Bronchial epithelial cell (primary cell): ENCODE measurements around the gene ZNRF3. TPM values are rescaled to one million over a fixed set of nuclear protein-coding genes. Genes with fewer than 3 reads are reported as not detected.
"Not testable (repeated sequence)": the region's sequence is repeated elsewhere in the genome, so short reads cannot be mapped to it uniquely, and the experiment has no call there.

Source experiments
- DNase-seq: peaks from one replicate; pipeline ENCODE4 v3.0.0-alpha.2; 2010; ENCODE audit warnings: low read depth
- FAIRE-seq: peaks from 2 replicates; lab custom pipeline; 2011; peaks lifted over from hg19 to GRCh38; lab: Jason Lieb, UNC
- H3K27me3 ChIP-seq: 2 replicates; pipeline ENCODE4 v1.5.1; 2011; ENCODE audit warnings: low read length; ENCODE audit not compliant: control insufficient read depth, insufficient read depth
- H3K36me3 ChIP-seq: 2 replicates; pipeline ENCODE4 v1.5.1; 2011; ENCODE audit warnings: low read length; ENCODE audit not compliant: control insufficient read depth, insufficient read depth
- H3K4me3 ChIP-seq: 2 replicates; pipeline ENCODE4 v1.5.1; 2011; ENCODE audit warnings: mild to moderate bottlenecking, low read depth, low read length, control low read depth
- CTCF ChIP-seq: IDR thresholded peaks from 2 replicates; pipeline ENCODE4 v1.5.1; 2011; ENCODE audit warnings: mild to moderate bottlenecking, moderate library complexity, low read length, control low read depth, inconsistent platforms; ENCODE audit not compliant: insufficient read depth, severe bottlenecking
- total RNA-seq: library from RNA; depleted of rRNA; stranded (reverse); fragments of >200 nt; gene quantifications from 2 replicates; pipeline ENCODE4 v1.2.1, GENCODE V29; 2014

ZNRF3 gene
- total RNA-seq, 1 donor from 2014 or later = 3.4 TPM

GRCh38 chr22:29000641-29001040 lies 117.3 kb downstream of the ZNRF3 start:
- no peak overlapping the region for H3K4me3 ChIP-seq
- no peak for TF ChIP-seq CTCF
- no peak for FAIRE-seq
- no peak for DNase-seq
- H3K27me3 ChIP-seq = no peaks in the 10 kb centered on the region
- H3K36me3 ChIP-seq = no peaks in the 10 kb centered on the region

GRCh38 chr22:29002603-29003002 lies 119.2 kb downstream of the ZNRF3 start:
- Histone ChIP-seq H3K4me3 (no peak overlapping the region), H3K27me3 (no peaks in the 10 kb centered on the region), H3K36me3 (no peaks in the 10 kb centered on the region)
- no peak for FAIRE-seq
- no peak for DNase-seq
- TF ChIP-seq CTCF = no peak

- H3K27me3 ChIP-seq = no peaks in the 10 kb centered on the region
- no peak for TF ChIP-seq CTCF
- no peaks in the 10 kb centered on the region for H3K36me3 ChIP-seq
- H3K4me3 ChIP-seq = no peak overlapping the region
- DNase-seq (no peak), FAIRE-seq (no peak)
Observed at GRCh38 chr22:29003552-29003951, 120.2 kb downstream of the ZNRF3 start.

GRCh38 chr22:29003975-29004646 lies 120.7 kb downstream of the ZNRF3 start:
- no peaks in the 10 kb centered on the region for H3K36me3 ChIP-seq
- peak; percentile 48 for DNase-seq
- H3K27me3 ChIP-seq = no peaks in the 10 kb centered on the region
- H3K4me3 ChIP-seq = no peak overlapping the region
- FAIRE-seq = no peak
- no peak for TF ChIP-seq CTCF

GRCh38 chr22:29004647-29005371 lies 121.4 kb downstream of the ZNRF3 start:
- Histone ChIP-seq H3K4me3 (no peak overlapping the region), H3K27me3 (no peaks in the 10 kb centered on the region), H3K36me3 (no peaks in the 10 kb centered on the region)
- no peak for TF ChIP-seq CTCF
- no peak for FAIRE-seq
- DNase-seq = peak; percentile 5

GRCh38 chr22:29005754-29006153 lies 122.4 kb downstream of the ZNRF3 start:
- FAIRE-seq, H3K27me3 ChIP-seq, H3K36me3 ChIP-seq, DNase-seq, H3K4me3 ChIP-seq: not testable (repeated sequence)
